ENCODE results near the gene DENND1C. TPM values are rescaled to one million over a fixed set of nuclear protein-coding genes. Genes with fewer than 3 reads are reported as not detected.

Gene DENND1C
- polyA plus RNA-seq, 3 donors, result 11.2 to 60.2 (median 20.5) TPM

GRCh38 chr19:6503407-6504201, 22.0 kb upstream of the DENND1C start:
- TF ChIP-seq CTCF (IDR thresholded peaks at IDR 0.05), result no peak
- no peak overlapping the region for H2AFZ ChIP-seq (ENCODE audit: insufficient read depth, low read depth, low read length, poor library complexity, severe bottlenecking)
- peaks cover 0 to 13% (median 5%) of the 10 kb centered on the region in 7 donors for H3K9me3 Mint-ChIP-seq
- peak overlapping the region in 1 of 2 donors; percentile 83 for H3K4me3 Mint-ChIP-seq
- peaks cover 39 to 58% (median 58%) of the 10 kb centered on the region in 3 donors for H3K27me3 Mint-ChIP-seq (ENCODE audit: low read depth in 3 of 3)
- peaks cover 0 to 5% of the 10 kb centered on the region in 2 donors for H3K9me3 ChIP-seq (replicated peaks in 1 of 2; ENCODE audit: control insufficient read depth in 1 of 2, insufficient read depth in 1 of 2, low read length in 2 of 2)
- intact Hi-C loops (cut with micrococcal nuclease), result no loop called here
- no peak overlapping the region for H3K4me3 ChIP-seq (replicated peaks in 1 of 3; ENCODE audit: low read depth in 2 of 3, low read length in 3 of 3)
- H3K27me3 ChIP-seq (ENCODE audit: control insufficient read depth in 2 of 2, insufficient read depth in 2 of 2, low read length in 2 of 2), result peaks cover 24 to 44% of the 10 kb centered on the region in 2 donors
- no peak overlapping the region for H3K9ac ChIP-seq (ENCODE audit: insufficient read depth, low read length, poor library complexity, severe bottlenecking)
- H3K36me3 Mint-ChIP-seq, result peaks cover 5 to 6% of the 10 kb centered on the region in 2 donors
- H3K4me1 Mint-ChIP-seq, result peaks cover 17% of the 10 kb centered on the region
- no peak overlapping the region for H3K27ac Mint-ChIP-seq
- no peaks in the 10 kb centered on the region for H4K20me1 ChIP-seq (ENCODE audit: insufficient read depth, low read length)
- no peaks in the 10 kb centered on the region for H3K36me3 ChIP-seq (replicated peaks in 1 of 2; ENCODE audit: control insufficient read depth in 1 of 2, insufficient read depth in 2 of 2, low read length in 2 of 2)
- DNase-seq, result no peak
- peaks cover 9 to 25% of the 10 kb centered on the region in 2 donors for H3K4me1 ChIP-seq (ENCODE audit: control insufficient read depth in 1 of 2, insufficient read depth in 2 of 2, low read length in 2 of 2)
- 96% methylated on average over 4 of the region's 9 CpGs for WGBS (ENCODE audit: insufficient coverage)
- no peaks in the 10 kb centered on the region for H3K79me2 ChIP-seq (ENCODE audit: insufficient read depth, low read length)
- no peak overlapping the region for H3K27ac ChIP-seq (ENCODE audit: low read depth in 1 of 2, low read length in 2 of 2)
- no peak overlapping the region for H3K4me2 ChIP-seq (replicated peaks; ENCODE audit: extremely low read depth, low read length, poor library complexity, severe bottlenecking)

DNA sequence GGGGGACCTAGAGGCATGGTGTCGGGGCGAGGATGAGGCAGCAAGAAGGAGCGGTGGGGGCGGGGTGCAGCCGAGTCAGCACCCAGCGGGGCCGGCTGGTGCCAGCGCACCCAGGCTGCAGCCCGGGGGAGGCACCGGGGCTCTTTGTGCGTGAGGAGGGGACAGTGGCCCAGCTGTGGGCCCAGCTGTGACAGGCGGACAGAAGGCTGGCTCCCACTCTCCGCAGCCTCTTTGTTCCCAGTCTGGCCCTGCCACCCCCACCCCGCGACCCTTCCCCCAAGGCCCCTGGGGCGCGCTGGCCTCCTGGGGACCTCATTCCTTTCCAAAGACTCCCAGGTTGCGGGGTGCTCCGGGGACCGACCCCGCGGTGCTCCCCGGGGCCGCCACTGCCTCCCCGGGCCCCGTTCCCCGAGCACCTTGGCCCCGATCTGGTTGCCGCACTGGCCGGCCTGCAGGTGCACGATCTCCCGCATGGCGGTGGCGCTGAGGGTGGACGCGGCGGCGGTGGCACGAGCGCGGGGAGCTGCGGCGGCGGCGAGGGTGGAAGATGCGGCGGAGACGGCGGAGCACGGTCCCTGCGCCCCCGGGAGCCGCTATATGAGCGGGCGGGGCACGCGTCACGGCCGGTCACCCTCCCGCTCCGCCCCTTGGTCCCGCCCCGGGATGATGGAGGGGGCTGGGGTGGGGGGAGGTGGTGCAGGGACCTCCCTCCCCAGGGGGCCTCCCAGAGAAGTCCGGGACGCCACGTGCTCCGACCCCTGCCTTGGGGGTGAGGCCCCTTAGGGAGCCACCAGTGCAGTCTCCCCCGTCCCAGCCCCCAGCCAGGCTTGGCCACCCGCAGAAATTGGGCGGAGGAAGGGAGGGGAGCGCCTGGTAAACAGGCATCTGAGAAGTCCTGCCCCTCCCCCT, 20.4 kb upstream of the DENND1C start, which contains the start of gene TUBB4A:
Gene TUBB4A, minus strand, starts transcription at position 570 of the 909 bp plus-strand sequence. Its CDS starts 97 bp downstream, at position 473.
- Mint-ChIP-seq H3K9me3 (peaks cover 0 to 13% (median 5%) of the 10 kb centered on the region in 7 donors), H3K27ac (peak within 1 kb of the TSS in 1 of 7 donors; percentile 40), H3K4me3 (peak within 1 kb of the TSS; percentile 60 to 88), H3K27me3 (ENCODE audit: low read depth in 3 of 3) (peaks cover 39 to 59% (median 57%) of the 10 kb centered on the region in 3 donors), H3K4me1 (peaks cover 23% of the 10 kb centered on the region), H3K36me3 (peaks cover 5 to 6% of the 10 kb centered on the region in 2 donors)
- Histone ChIP-seq H3K9me3 (replicated peaks in 1 of 2; ENCODE audit: control insufficient read depth in 1 of 2, insufficient read depth in 1 of 2, low read length in 2 of 2) (peaks cover 0 to 5% of the 10 kb centered on the region in 2 donors), H3K27me3 (ENCODE audit: control insufficient read depth in 2 of 2, insufficient read depth in 2 of 2, low read length in 2 of 2) (peaks cover 24 to 44% of the 10 kb centered on the region in 2 donors), H3K9ac (ENCODE audit: insufficient read depth, low read length, poor library complexity, severe bottlenecking) (no peak within 1 kb of the TSS), H3K36me3 (replicated peaks in 1 of 2; ENCODE audit: control insufficient read depth in 1 of 2, insufficient read depth in 2 of 2, low read length in 2 of 2) (no peaks in the 10 kb centered on the region), H2AFZ (ENCODE audit: insufficient read depth, low read depth, low read length, poor library complexity, severe bottlenecking) (peak within 1 kb of the TSS; percentile 53), H3K4me1 (ENCODE audit: control insufficient read depth in 1 of 2, insufficient read depth in 2 of 2, low read length in 2 of 2) (peaks cover 13 to 31% of the 10 kb centered on the region in 2 donors), H3K79me2 (ENCODE audit: insufficient read depth, low read length) (no peaks in the 10 kb centered on the region), H3K4me2 (replicated peaks; ENCODE audit: extremely low read depth, low read length, poor library complexity, severe bottlenecking) (peak within 1 kb of the TSS; percentile 41), H3K4me3 (replicated peaks in 1 of 3; ENCODE audit: low read depth in 2 of 3, low read length in 3 of 3) (peak within 1 kb of the TSS in 1 of 3 experiments; percentile 32), H4K20me1 (ENCODE audit: insufficient read depth, low read length) (no peaks in the 10 kb centered on the region), H3K27ac (ENCODE audit: low read depth in 1 of 2, low read length in 2 of 2) (no peak within 1 kb of the TSS)
- no peak for TF ChIP-seq CTCF (IDR thresholded peaks at IDR 0.05)
- no peak for DNase-seq
- WGBS (ENCODE audit: insufficient coverage), result under 1% methylated on average over 56 of the region's 71 CpGs
- intact Hi-C loops (cut with micrococcal nuclease), result no loop called here

Data from CD14-positive monocyte (primary cell).